ENCODE measurements around the gene TOPBP1.
A peak's percentile ranks its signal among the peaks of the same experiment; 100 is the strongest.

The TOPBP1 gene

GRCh38 chr3:133611534-133611933, 50.2 kb downstream of the TOPBP1 start:
- no peak for DNase-seq (ENCODE audit: extremely low read depth in 1 of 2, low read depth in 1 of 2)

GRCh38 chr3:133610031-133610430, 51.7 kb downstream of the TOPBP1 start:
- no peak for DNase-seq (ENCODE audit: extremely low read depth in 1 of 2, low read depth in 1 of 2)

- no peak for DNase-seq (ENCODE audit: extremely low read depth in 1 of 2, low read depth in 1 of 2)
These were observed 53.4 kb downstream of the TOPBP1 start for GRCh38 chr3:133608388-133608787.

- no peak for DNase-seq (ENCODE audit: extremely low read depth in 1 of 2, low read depth in 1 of 2)
These were observed 53.9 kb downstream of the TOPBP1 start for GRCh38 chr3:133607816-133608215.

- no peak for DNase-seq (ENCODE audit: extremely low read depth in 1 of 2, low read depth in 1 of 2)
These were observed 54.8 kb downstream of the TOPBP1 start for GRCh38 chr3:133606902-133607301.

GRCh38 chr3:133606342-133606741, 55.4 kb downstream of the TOPBP1 start:
- no peak for DNase-seq (ENCODE audit: extremely low read depth in 1 of 2, low read depth in 1 of 2)

GRCh38 chr3:133600572-133601081, 61.1 kb downstream of the TOPBP1 start:
- DNase-seq (ENCODE audit: extremely low read depth in 1 of 2, low read depth in 1 of 2) = no peak

- no peak for DNase-seq (ENCODE audit: extremely low read depth in 1 of 2, low read depth in 1 of 2)
These were observed 62.5 kb downstream of the TOPBP1 start for GRCh38 chr3:133599280-133599679.

- DNase-seq (ENCODE audit: extremely low read depth in 1 of 2, low read depth in 1 of 2) = no peak
These were observed 63.3 kb downstream of the TOPBP1 start for GRCh38 chr3:133598405-133598804.

- DNase-seq (ENCODE audit: extremely low read depth in 1 of 2, low read depth in 1 of 2) = no peak
These were observed 66.4 kb downstream of the TOPBP1 start for GRCh38 chr3:133595341-133595740.

- no peak for DNase-seq (ENCODE audit: extremely low read depth in 1 of 2, low read depth in 1 of 2)
These were observed 68.5 kb downstream of the TOPBP1 start for GRCh38 chr3:133593243-133593642.

GRCh38 chr3:133592843-133593242, 68.9 kb downstream of the TOPBP1 start:
- DNase-seq (ENCODE audit: extremely low read depth in 1 of 2, low read depth in 1 of 2) = no peak

GRCh38 chr3:133591271-133591742, 70.4 kb downstream of the TOPBP1 start:
- no peak for DNase-seq (ENCODE audit: extremely low read depth in 1 of 2, low read depth in 1 of 2)

- DNase-seq (ENCODE audit: extremely low read depth in 1 of 2, low read depth in 1 of 2) = no peak
These were observed 72.2 kb downstream of the TOPBP1 start for GRCh38 chr3:133589503-133589902.

- DNase-seq (ENCODE audit: extremely low read depth in 1 of 2, low read depth in 1 of 2) = no peak
These were observed 72.8 kb downstream of the TOPBP1 start for GRCh38 chr3:133588784-133589465.

GRCh38 chr3:133588035-133588434, 73.7 kb downstream of the TOPBP1 start:
- no peak for DNase-seq (ENCODE audit: extremely low read depth in 1 of 2, low read depth in 1 of 2)

GRCh38 chr3:133583396-133583795, 78.3 kb downstream of the TOPBP1 start:
- DNase-seq (ENCODE audit: extremely low read depth in 1 of 2, low read depth in 1 of 2) = no peak

- DNase-seq (ENCODE audit: extremely low read depth in 1 of 2, low read depth in 1 of 2) = no peak
These were observed 83.1 kb downstream of the TOPBP1 start for GRCh38 chr3:133578548-133579191.

- no peak for DNase-seq (ENCODE audit: extremely low read depth in 1 of 2, low read depth in 1 of 2)
These were observed 85.6 kb downstream of the TOPBP1 start for GRCh38 chr3:133576169-133576568.

GRCh38 chr3:133575086-133575485, 86.7 kb downstream of the TOPBP1 start:
- no peak for DNase-seq (ENCODE audit: extremely low read depth in 1 of 2, low read depth in 1 of 2)

- peak; percentile 40 to 56 for DNase-seq (ENCODE audit: extremely low read depth in 1 of 2, low read depth in 1 of 2)
These were observed 87.4 kb downstream of the TOPBP1 start for GRCh38 chr3:133574260-133574881.
